SU-DHL-6 (cell line): ENCODE data around the gene EEF2K.
A peak's percentile ranks its signal among the peaks of the same experiment; 100 is the strongest.

ENCODE experiments used
- H2AFZ ChIP-seq: fragments of 200-600 bp; sonication (generic); 2 replicates; pipeline ENCODE4 v1.6.1; 2014; ENCODE audit warnings: low read depth, mild to moderate bottlenecking, moderate library complexity, mixed read lengths, antibody characterized with exemption, low read length; ENCODE audit not compliant: severe bottlenecking
- H3F3A ChIP-seq: fragments of 200-600 bp; shearing (Covaris generic); 2 replicates; pipeline ENCODE4 v1.6.0; 2016; ENCODE audit warnings: antibody characterized with exemption, mild to moderate bottlenecking; ENCODE audit not compliant: insufficient read depth
- H3K27ac ChIP-seq: fragments of 200-600 bp; sonication (generic); 2 replicates; pipeline ENCODE4 v1.5.1; 2016; ENCODE audit warnings: low read depth, mild to moderate bottlenecking, low read length, moderate library complexity, mixed read lengths
- H3K27me3 ChIP-seq: fragments of 200-600 bp; sonication (generic), shearing (Covaris generic); 2 replicates; pipeline ENCODE4 v1.6.0; 2014; ENCODE audit warnings: mild to moderate bottlenecking, low read length
- H3K36me3 ChIP-seq: fragments of 200-600 bp; sonication (generic); 2 replicates; pipeline ENCODE4 v1.6.1; 2014; ENCODE audit warnings: mild to moderate bottlenecking, low read length, mixed read lengths
- H3K4me2 ChIP-seq: fragments of 300-600, 200-600 bp; shearing (Covaris generic), sonication (generic); 2 replicates; pipeline ENCODE4 v1.6.0; 2014; ENCODE audit warnings: low read length, low read depth, mild to moderate bottlenecking; ENCODE audit not compliant: poor library complexity, severe bottlenecking
- H3K4me3 ChIP-seq: fragments of 200-600 bp; sonication (generic); 2 replicates; pipeline ENCODE4 v1.5.1; 2014; ENCODE audit warnings: antibody characterized with exemption, low read length, mild to moderate bottlenecking, mixed read lengths; ENCODE audit not compliant: insufficient read depth, poor library complexity, severe bottlenecking
- H3K79me2 ChIP-seq: fragments of 200-600 bp; sonication (generic); 2 replicates; pipeline ENCODE4 v1.6.1; 2014; ENCODE audit warnings: mild to moderate bottlenecking, low read length, moderate library complexity; ENCODE audit not compliant: insufficient read depth
- H3K9ac ChIP-seq: fragments of 200-600 bp; sonication (generic); 2 replicates; pipeline ENCODE4 v1.7.0; 2014; ENCODE audit warnings: mild to moderate bottlenecking, low read length
- H3K9me2 ChIP-seq: fragments of 200-600 bp; sonication (generic); replicated peaks from 2 replicates; pipeline ENCODE4 v1.6.1; 2014; ENCODE audit warnings: low read length; ENCODE audit not compliant: insufficient read depth
- H3K9me3 ChIP-seq: fragments of 200-600 bp; sonication (generic); 2 replicates; pipeline ENCODE4 v1.6.1; 2014; ENCODE audit warnings: low read length, mixed read lengths; ENCODE audit not compliant: insufficient read depth
- H4K20me1 ChIP-seq: fragments of 200-600 bp; sonication (generic); 2 replicates; pipeline ENCODE4 v1.6.1; 2014; ENCODE audit warnings: low read depth, mild to moderate bottlenecking, antibody characterized with exemption, low read length, moderate library complexity, mixed read lengths
- EZH2phosphoT487 ChIP-seq: fragments of 200-600 bp; sonication (generic), shearing (Covaris generic); conservative IDR thresholded peaks from 2 replicates; pipeline ENCODE4 v1.6.1; 2018; ENCODE audit warnings: mild to moderate bottlenecking, antibody characterized with exemption, low read length, moderate library complexity, mixed read lengths
- TF ChIP-seq, protein P1 (sequence below): fragments of 200-600 bp; sonication (generic); IDR thresholded peaks from one replicate; pipeline ENCODE4 v1.5.1; 2017; ENCODE audit warnings: antibody characterized with exemption, mild to moderate bottlenecking, low read length, moderate library complexity; ENCODE audit not compliant: insufficient read depth, poor library complexity, severe bottlenecking

Gene EEF2K

DNA sequence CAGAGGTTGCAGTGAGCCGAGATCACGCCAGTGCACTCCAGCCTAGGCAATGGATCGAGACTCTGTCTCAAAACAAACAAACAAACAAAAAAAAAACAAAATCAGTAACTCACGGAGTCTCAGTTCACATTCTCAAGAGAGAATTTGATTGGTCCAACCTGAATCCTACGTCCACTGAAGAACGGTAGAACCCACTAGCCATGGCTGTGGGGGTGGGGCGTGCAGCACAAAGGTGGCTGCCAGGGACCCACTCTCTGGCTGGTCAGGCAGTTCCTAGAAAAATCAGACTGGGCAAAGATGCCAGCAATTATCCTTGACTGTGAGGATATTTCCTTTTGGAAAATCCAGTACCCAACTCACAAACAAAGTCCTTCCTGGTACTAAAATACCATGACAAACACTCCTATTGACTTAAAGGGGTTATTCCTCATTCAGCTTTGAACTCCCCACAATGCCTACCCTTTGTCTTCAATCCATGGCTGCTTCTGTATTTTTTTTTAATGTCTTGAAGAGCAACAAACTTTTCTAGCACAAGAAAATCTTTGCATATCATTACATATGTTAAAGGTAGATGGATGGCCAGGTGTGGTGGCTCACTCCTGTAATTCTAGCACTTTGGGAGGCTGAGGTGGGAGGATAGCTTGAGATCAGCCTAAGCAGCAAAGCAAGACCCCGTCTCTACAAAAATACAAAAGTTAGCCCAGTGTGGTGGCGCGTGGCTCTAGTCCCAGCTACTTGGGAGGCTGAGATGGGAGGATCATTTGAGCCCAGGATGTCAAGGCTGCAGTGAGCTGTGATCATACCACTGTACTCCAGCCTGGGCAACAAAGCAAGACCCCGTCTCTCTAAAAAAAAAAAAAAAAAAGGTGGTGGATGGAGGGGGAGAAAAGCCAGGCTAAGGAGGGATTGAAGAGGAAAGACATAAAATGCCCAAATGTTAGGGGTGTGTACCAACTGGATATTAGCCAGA, 87.3 kb downstream of the EEF2K start:
- Histone ChIP-seq H3K4me2 (no peak overlapping the region), H2AFZ (no peak overlapping the region)
- TF ChIP-seq EZH2phosphoT487 = no peak
- TF ChIP-seq, protein P1, sequence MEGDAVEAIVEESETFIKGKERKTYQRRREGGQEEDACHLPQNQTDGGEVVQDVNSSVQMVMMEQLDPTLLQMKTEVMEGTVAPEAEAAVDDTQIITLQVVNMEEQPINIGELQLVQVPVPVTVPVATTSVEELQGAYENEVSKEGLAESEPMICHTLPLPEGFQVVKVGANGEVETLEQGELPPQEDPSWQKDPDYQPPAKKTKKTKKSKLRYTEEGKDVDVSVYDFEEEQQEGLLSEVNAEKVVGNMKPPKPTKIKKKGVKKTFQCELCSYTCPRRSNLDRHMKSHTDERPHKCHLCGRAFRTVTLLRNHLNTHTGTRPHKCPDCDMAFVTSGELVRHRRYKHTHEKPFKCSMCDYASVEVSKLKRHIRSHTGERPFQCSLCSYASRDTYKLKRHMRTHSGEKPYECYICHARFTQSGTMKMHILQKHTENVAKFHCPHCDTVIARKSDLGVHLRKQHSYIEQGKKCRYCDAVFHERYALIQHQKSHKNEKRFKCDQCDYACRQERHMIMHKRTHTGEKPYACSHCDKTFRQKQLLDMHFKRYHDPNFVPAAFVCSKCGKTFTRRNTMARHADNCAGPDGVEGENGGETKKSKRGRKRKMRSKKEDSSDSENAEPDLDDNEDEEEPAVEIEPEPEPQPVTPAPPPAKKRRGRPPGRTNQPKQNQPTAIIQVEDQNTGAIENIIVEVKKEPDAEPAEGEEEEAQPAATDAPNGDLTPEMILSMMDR = no peak

DNA sequence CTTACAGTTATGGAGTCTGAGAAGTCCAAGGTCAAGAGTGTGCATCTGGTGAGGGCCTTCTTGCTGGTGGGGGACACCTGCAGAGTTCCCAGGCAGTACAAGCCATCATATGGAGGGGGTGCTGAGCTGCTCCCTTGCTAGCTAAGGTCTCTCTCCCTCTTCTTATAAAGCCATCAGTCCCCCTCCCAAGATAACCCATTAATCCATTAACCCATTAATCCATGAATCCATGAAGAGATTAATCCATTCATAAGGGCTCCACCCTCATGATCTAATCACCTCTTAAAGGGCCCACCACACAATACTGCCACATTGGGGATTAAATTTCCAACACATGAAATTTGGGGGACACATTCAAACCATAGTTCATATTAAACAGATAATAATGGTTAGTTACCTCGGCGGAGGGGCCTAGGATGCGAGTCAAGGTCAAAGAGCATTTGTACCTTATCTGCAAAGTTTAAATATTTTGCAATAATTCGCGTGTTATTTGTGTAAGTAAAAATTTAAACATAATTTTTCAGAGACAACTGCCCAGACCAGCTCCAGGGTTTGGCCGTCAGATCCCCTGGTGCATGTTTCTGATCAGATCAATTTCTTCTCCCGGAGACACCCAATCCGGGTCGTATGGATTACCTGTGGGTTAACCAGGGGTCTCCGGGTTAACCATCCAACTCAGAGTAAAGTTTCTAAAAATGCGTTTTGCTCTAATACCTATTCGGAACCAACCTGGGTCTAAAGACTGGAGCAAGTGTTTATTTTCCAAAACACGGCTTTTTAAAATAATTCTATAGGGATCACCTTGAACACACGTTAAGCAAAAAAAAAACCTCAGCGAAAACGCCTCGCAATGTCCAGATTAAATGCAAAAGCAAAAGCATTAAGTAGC, 90.4 kb downstream of the EEF2K start:
- Histone ChIP-seq H3K9me3 (no peaks in the 10 kb centered on the region), H3K36me3 (no peaks in the 10 kb centered on the region), H3K9ac (peak overlapping the region; percentile 61), H3K27ac (no peak overlapping the region), H2AFZ (peak overlapping the region; percentile 99), H3K9me2 (no peaks in the 10 kb centered on the region), H3K79me2 (peaks cover 41% of the 10 kb centered on the region), H3K4me3 (peak overlapping the region; percentile 65), H3F3A (peaks cover 14% of the 10 kb centered on the region; the same call in 1 of the 2 replicates), H4K20me1 (peaks cover 9% of the 10 kb centered on the region; the same call in 1 of the 2 replicates), H3K27me3 (no peaks in the 10 kb centered on the region), H3K4me2 (peak overlapping the region; percentile 95)
- TF ChIP-seq, protein P1 = no peak
- no peak for TF ChIP-seq EZH2phosphoT487

More for the DNA sequence above, 87.3 kb downstream of the EEF2K start:
- Histone ChIP-seq H3K79me2 (peaks cover 12% of the 10 kb centered on the region), H3K4me3 (no peak overlapping the region), H4K20me1 (no peaks in the 10 kb centered on the region), H3K27ac (no peak overlapping the region), H3K36me3 (no peaks in the 10 kb centered on the region), H3K9ac (no peak overlapping the region), H3K27me3 (no peaks in the 10 kb centered on the region), H3F3A (peaks cover 6% of the 10 kb centered on the region; the same call in 1 of the 2 replicates), H3K9me2 (no peaks in the 10 kb centered on the region), H3K9me3 (no peaks in the 10 kb centered on the region)

DNA sequence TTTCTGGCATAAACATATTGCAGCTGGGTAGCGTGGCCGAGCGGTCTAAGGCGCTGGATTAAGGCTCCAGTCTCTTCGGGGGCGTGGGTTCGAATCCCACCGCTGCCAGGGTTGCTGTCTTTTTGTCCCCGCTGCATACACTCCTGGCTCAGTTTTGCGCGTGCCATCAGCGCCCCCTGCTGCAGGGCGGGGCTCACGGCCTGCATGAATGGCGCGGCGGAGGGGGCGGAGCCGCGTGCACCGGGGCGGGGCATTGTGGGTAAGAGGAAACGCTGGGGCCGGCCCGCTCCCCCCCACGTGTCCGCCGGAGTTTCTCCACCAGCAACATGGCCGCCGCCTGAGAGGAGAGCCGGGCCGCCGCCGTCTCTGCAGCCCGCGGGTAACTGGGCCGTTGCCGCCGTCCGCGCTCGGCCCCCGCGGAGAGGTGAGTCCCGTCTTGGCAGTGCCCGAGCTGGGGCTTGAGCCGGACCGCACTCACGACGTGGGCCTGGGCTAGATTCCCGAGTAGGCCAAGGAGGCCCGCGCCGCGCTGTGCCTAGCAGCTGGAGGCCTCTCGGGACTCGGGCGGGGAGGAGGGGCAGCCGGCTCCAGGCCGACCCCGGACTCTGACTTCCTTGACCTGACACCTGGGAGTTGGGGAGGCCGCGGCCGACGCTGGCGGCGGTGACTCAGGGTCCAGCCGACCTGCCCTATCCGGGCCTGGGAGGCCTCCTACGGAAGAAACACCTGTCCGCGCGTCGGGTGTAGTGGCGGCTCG, 91.2 kb downstream of the EEF2K start, which contains the start of gene POLR3E:
TSS of gene POLR3E (plus strand) at position 296 of the 757 bp plus-strand sequence. CDS start 5,560 bp downstream, outside the sequence.
- Histone ChIP-seq H3K79me2 (peaks cover 49% of the 10 kb centered on the region), H3F3A (peaks cover 14% of the 10 kb centered on the region; the same call in 1 of the 2 replicates), H2AFZ (peak within 1 kb of the TSS; percentile 99), H4K20me1 (peaks cover 9% of the 10 kb centered on the region; the same call in 1 of the 2 replicates), H3K27ac (peak within 1 kb of the TSS; percentile 78), H3K9me3 (no peaks in the 10 kb centered on the region), H3K27me3 (no peaks in the 10 kb centered on the region), H3K36me3 (no peaks in the 10 kb centered on the region), H3K4me3 (peak within 1 kb of the TSS; percentile 92), H3K9me2 (no peaks in the 10 kb centered on the region), H3K9ac (peak within 1 kb of the TSS; percentile 97), H3K4me2 (peak within 1 kb of the TSS; percentile 95)
- TF ChIP-seq EZH2phosphoT487 = no peak
- TF ChIP-seq, protein P1 = peak; percentile 90
